Measurements from ENCODE around the gene RNF220. TPM values are rescaled to one million over a fixed set of nuclear protein-coding genes. Genes with fewer than 3 reads are reported as not detected.
"Not testable (repeated sequence)": the region's sequence is repeated elsewhere in the genome, so short reads cannot be mapped to it uniquely, and the experiment has no call there.

The RNF220 gene
- total and polyA plus RNA-seq, 9 donors = 58.0 to 101 (median 64.7) TPM

DNA sequence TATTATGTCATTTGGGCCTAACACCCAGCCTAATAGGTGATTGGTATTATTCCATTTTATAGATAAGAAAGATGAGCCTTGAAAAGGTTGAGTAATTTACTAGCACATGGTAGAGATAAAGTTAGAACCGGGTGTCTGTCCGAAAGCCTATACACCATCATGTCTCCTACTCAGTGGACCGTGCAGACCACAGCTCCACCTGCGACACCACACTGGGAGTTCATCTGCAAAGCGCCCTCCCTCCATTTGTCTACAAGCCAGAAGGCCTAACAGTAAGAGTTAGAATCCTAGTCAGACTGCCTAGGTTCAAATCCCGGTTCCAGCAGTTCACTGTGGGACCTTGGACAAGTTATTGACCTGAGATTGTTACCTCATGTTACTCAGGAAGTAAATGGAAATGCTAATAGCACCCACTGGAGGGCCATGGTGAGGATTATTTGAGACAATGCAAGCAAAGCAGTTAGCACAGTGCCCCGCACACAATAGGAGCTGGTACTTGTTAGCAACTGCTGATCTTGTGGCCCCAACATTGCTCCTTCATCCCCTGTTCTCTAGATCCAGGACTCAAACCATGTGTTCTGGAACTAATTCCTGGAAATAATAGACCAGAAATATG lies 289.9 kb downstream of the RNF220 start:
- Histone ChIP-seq H3K9me3 (no peaks in the 10 kb centered on the region), H3K4me3 (no peak overlapping the region), H3K27me3 (no peaks in the 10 kb centered on the region), H3K27ac (no peak overlapping the region), H3K4me1 (ENCODE audit: insufficient read depth) (no peaks in the 10 kb centered on the region), H3K36me3 (no peaks in the 10 kb centered on the region)
- 92 to 95% (median 93%) methylated on average over 7 of the region's 7 CpGs for WGBS, 3 donors
- TF ChIP-seq POLR2A (IDR thresholded peaks at IDR 0.05) = no peak
- no peak for TF ChIP-seq EP300 (IDR thresholded peaks at IDR 0.05)
- TF ChIP-seq, protein P1, sequence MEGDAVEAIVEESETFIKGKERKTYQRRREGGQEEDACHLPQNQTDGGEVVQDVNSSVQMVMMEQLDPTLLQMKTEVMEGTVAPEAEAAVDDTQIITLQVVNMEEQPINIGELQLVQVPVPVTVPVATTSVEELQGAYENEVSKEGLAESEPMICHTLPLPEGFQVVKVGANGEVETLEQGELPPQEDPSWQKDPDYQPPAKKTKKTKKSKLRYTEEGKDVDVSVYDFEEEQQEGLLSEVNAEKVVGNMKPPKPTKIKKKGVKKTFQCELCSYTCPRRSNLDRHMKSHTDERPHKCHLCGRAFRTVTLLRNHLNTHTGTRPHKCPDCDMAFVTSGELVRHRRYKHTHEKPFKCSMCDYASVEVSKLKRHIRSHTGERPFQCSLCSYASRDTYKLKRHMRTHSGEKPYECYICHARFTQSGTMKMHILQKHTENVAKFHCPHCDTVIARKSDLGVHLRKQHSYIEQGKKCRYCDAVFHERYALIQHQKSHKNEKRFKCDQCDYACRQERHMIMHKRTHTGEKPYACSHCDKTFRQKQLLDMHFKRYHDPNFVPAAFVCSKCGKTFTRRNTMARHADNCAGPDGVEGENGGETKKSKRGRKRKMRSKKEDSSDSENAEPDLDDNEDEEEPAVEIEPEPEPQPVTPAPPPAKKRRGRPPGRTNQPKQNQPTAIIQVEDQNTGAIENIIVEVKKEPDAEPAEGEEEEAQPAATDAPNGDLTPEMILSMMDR (IDR thresholded peaks at IDR 0.05) = no peak
- intact Hi-C loops (cut with DNase I) = no loop called here
- DNase-seq = no peak

DNA sequence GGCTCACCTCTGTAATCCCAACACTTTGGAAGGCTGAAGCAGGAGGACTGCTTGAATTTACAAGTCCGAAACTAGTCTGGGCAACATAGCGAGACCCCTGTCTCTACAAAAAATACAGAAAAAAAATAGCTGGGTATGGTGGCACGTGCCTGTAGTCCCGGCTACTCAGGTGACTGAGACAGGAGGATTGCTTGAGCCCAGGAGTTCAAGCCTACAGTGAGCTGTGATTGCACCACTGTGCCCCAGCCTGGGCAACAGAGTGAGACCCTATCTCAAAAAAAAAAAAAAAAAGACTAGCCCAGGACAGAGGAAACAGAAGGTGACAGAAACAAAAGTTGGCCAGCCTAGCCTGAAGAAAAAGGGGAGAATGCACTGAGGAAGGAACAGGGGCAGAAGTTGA lies 290.6 kb downstream of the RNF220 start:
- DNase-seq = no peak
- Histone ChIP-seq H3K9me3 (no peaks in the 10 kb centered on the region), H3K27me3 (no peaks in the 10 kb centered on the region), H3K36me3 (no peaks in the 10 kb centered on the region), H3K4me1 (ENCODE audit: insufficient read depth) (no peaks in the 10 kb centered on the region), H3K27ac (no peak overlapping the region), H3K4me3 (no peak overlapping the region)
- intact Hi-C loops (cut with DNase I) = no loop called here
- TF ChIP-seq EP300 (IDR thresholded peaks at IDR 0.05) (no peak), POLR2A (IDR thresholded peaks at IDR 0.05) (no peak)
- 89 to 92% (median 92%) methylated on average over 4 of the region's 4 CpGs for WGBS, 3 donors

DNA sequence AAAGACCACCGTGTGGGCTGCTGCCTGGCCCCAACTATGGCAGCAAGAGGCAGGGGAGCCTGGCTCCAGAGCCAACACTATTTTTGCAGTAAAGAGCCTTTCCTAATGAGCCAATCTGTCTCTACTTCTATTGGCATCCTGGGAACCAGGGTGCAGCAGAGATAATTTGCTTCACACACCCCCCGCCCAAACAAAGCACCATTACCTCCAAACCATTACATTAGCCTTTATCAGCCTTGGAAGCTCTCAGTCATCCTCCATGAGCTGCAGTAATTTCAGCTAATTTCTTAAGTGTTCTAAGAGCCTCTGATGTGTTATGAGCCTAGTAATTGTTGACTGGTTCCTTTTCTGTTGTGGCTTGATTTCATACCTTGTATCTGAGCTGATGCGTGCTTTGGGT lies 291.0 kb downstream of the RNF220 start:
- Histone ChIP-seq H3K4me1 (ENCODE audit: insufficient read depth) (no peaks in the 10 kb centered on the region), H3K27ac (no peak overlapping the region), H3K9me3 (no peaks in the 10 kb centered on the region), H3K4me3 (no peak overlapping the region), H3K36me3 (no peaks in the 10 kb centered on the region), H3K27me3 (no peaks in the 10 kb centered on the region)
- 90 to 91% (median 90%) methylated on average over 3 of the region's 3 CpGs for WGBS, 3 donors
- no peak for DNase-seq
- intact Hi-C loops (cut with DNase I) = no loop called here
- TF ChIP-seq POLR2A (IDR thresholded peaks at IDR 0.05) = no peak

DNA sequence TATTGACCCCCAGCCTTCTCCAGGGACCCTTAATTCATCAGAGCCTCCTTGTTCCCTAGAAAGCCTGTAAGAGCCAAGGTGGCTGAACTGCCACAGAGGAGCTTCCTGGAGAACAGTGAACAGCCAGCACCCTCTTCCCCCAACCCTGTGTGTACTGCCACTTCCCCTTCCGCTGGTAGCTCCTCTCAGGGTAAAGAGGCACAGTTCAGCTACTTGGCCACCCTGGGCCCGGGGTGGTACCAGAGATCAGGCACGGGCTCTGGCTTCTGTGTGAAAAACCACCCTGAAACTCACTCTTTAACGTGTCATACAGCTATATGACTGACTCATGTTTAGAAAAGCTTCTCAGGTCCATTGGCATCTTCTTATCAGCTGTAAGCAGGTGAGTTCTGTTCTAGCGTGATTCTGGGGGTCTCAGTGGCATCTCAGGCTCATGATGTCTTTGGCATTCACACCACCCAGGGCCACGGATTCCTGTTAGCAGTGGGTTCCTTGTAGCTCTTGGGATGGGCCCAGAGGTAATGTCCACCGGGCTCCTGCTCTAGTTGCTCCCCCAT lies 291.8 kb downstream of the RNF220 start:
- intact Hi-C loops (cut with DNase I) = no loop called here
- no peaks in the 10 kb centered on the region for H3K27me3 ChIP-seq
- H3K27ac ChIP-seq = no peak overlapping the region
- no peaks in the 10 kb centered on the region for H3K4me1 ChIP-seq (ENCODE audit: insufficient read depth)
- no peaks in the 10 kb centered on the region for H3K36me3 ChIP-seq
- 85 to 89% (median 85%) methylated on average over 7 of the region's 7 CpGs for WGBS, 3 donors
- no peak for DNase-seq
- no peak for TF ChIP-seq EP300 (IDR thresholded peaks at IDR 0.05)
- no peak for TF ChIP-seq POLR2A (IDR thresholded peaks at IDR 0.05)
- TF ChIP-seq, protein P1 (IDR thresholded peaks at IDR 0.05) = no peak
- H3K9me3 ChIP-seq = no peaks in the 10 kb centered on the region
- no peak overlapping the region for H3K4me3 ChIP-seq

DNA sequence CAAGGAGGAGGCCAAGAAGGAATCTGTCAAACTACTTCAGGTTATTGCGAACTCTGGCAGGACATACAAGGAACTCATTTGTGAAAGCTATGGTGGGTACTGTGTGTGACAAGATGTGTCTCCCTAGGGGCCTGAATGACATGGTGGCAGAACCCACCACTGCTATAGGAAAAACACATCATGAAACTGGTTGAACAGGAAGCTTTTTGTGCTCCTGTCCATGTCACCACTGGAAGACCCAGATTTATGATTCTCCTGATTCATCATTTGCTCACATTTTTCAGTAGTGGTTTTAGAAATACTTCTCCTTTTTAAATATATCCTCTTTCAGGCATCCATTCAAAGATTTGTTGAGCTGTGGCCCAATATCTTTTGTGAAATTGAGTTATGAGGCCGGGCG lies 293.1 kb downstream of the RNF220 start:
- Histone ChIP-seq H3K4me1 (ENCODE audit: insufficient read depth) (no peaks in the 10 kb centered on the region), H3K4me3 (no peak overlapping the region), H3K27me3 (no peaks in the 10 kb centered on the region), H3K27ac (no peak overlapping the region), H3K36me3 (no peaks in the 10 kb centered on the region), H3K9me3 (no peaks in the 10 kb centered on the region)
- no peak for DNase-seq
- TF ChIP-seq EP300 (IDR thresholded peaks at IDR 0.05) (no peak), POLR2A (IDR thresholded peaks at IDR 0.05) (no peak)
- TF ChIP-seq, protein P1 (IDR thresholded peaks at IDR 0.05) = no peak
- intact Hi-C loops (cut with DNase I) = no loop called here
- WGBS, 3 donors = 89 to 100% (median 97%) methylated on average over 3 of the region's 3 CpGs

DNA sequence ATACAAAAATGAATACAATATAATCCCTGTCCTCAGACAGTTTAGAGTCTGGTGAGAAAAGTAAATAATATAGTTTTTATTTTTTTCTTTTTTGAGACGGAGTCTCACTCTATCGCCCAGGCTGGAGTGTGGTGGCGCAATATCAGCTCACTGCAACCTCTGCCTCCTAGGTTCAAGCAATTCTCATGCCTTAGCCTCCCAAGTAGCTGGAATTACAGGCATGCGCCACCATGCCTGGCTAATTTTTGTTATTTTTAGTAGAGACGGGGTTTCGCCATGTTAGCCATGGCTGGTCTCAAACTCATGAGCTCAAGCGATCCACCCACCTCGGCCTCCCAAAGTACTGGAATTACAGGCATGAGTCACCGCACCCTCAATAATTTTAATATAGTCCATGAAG lies 294.3 kb downstream of the RNF220 start:
- intact Hi-C loops (cut with DNase I); H3K4me1 ChIP-seq (ENCODE audit: insufficient read depth); H3K27ac ChIP-seq; H3K27me3 ChIP-seq; H3K4me3 ChIP-seq; H3K36me3 ChIP-seq; H3K9me3 ChIP-seq; DNase-seq: not testable (repeated sequence)
- 82 to 98% (median 95%) methylated on average over 9 of the region's 9 CpGs for WGBS, 3 donors
